Stimulated activated CD8-positive, alpha-beta memory T cell treated with anti-CD3 and anti-CD28 coated beads, Interleukin-2, amount 100 ng/mL, for 1 hour (primary cell): ENCODE data around the gene RAB25.
"Not testable (repeated sequence)": the region's sequence is repeated elsewhere in the genome, so short reads cannot be mapped to it uniquely, and the experiment has no call there.

Source experiments
- DNase-seq, 2 donors: peaks; one replicate each; pipeline ENCODE4 v3.0.0-alpha.2; 2020; ENCODE audit warnings: low read depth in 2 of 2

Gene RAB25

DNA sequence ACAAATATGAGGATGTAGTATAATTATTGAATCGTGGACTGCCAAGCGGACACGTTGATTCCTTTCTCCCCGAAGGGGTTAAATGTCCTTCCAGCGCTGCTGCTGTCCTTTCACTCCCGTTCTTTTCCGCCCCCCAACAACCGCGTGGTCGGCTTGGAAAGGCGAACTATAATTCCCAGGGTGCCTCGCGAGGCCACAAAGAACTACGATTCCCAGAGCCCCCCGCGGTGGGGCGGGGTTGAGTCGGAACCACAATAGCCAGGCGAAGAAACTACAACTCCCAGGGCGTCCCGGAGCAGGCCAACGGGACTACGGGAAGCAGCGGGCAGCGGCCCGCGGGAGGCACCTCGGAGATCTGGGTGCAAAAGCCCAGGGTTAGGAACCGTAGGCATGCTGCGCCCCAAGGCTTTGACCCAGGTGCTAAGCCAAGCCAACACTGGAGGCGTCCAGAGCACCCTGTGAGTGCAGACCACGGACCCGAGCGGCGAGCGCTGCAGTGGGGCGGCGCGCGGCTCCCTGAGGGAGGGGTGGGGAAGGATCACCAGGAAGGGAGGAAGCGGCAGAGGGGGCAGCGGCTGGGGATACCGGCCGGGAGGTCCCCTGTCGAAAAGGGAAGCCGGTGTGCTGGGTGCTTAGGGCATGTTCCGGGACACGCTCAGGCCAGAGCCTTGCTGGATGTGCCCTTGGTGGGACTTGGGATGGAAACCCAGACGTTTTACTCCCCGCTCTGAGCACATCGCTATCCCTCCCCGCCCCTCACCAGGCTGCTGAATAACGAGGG, 6.3 kb upstream of the RAB25 start, which contains the start of gene LAMTOR2:
Gene LAMTOR2, plus strand, starts transcription at position 283 of the 781 bp plus-strand sequence. Its CDS starts 108 bp downstream, at position 391.
- peak; percentile 90 for DNase-seq

DNA sequence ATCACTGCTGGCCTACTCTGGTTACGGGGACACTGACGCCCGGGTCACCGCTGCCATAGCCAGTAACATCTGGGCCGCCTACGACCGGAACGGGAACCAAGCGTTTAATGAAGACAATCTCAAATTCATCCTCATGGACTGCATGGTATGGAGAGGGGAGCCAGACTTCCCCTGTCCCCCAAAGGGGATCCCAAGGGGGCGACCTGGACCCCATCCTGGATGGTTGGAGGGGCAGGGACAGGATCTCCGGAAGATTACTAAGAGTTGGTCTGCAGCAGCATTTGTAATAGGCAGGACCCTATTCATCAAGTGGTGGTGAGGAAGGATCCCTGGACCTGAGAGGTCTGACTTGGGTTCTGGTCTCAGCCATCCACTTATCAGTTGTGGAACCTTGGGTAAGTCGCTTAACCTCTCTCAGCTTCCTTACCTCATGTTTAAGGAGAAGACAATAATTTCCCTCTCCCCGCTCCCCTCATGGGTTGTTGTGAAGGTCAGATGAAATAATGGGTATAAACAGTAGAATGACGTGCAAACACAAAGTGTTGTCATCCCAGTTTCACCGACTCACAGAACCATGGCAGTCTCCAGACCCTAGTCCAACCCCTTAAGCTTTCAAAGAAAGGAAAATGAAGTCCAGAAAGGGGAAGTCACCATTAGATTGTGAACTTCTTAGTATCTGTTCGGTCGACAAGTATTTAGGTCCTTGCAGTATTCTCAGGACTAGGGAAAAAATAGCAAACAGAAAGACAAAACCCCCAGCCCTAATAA, 5.5 kb upstream of the RAB25 start:
- no peak for DNase-seq

DNA sequence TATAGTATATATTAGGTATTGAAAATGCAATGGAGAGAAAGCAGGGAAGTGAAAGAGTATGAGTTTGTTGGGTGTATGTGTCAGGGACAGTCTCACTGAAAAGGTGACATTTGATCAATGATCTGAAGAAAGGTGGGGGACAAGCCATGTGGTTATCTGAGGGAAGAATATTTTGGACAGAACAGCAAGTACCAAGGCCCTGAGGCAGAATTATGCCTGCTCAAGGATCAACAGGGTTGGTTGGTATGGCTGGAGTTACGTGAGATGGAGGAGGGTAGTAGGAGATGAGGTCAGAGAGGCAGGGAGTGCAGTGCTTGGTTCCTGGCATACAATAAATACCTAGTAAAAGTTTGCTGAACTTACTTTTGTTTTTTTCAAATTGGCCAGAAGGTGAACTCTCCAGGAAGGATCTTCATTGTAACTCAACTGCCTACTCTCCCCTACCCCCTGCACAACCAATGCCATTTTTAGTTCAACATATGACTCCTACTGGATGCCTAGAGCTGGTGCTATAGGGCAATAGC, 4.6 kb upstream of the RAB25 start:
- no peak for DNase-seq

DNA sequence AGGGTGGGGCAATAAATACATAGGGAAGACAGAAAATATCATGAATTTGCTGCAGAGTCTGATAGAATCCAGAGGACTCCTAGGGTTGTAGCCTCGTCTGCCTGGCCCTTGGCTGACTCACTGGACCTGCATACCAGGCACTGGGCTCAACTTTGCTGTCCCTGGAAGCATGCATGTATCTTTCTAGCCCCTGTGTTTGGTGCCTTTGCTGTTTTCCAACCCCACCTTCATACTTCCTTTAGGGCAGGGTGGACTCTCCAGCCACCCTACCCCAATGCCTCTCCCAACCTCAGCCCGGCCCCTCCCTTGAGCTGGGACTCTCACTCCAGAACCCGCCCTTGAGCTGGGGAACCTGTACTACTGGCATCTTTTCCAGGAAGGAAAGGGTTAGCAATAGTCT, 1.2 kb downstream of the RAB25 start:
- DNase-seq: no peak

DNA sequence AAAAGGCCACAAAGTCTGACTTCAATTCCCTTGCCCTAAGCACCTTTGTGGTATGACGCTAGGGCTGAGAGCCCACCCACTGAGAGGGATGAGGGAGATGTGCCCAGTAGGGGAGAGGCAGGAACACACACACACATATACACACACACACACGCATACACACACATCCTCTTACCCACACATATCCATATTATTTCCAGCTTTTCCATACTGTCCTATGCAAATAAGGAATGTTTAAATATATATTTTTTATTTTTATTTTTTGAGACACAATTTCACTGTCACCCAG, 3.0 kb downstream of the RAB25 start:
- no peak for DNase-seq

GRCh38 chr1:156064615-156065014, 3.7 kb downstream of the RAB25 start:
- no peak for DNase-seq

DNA sequence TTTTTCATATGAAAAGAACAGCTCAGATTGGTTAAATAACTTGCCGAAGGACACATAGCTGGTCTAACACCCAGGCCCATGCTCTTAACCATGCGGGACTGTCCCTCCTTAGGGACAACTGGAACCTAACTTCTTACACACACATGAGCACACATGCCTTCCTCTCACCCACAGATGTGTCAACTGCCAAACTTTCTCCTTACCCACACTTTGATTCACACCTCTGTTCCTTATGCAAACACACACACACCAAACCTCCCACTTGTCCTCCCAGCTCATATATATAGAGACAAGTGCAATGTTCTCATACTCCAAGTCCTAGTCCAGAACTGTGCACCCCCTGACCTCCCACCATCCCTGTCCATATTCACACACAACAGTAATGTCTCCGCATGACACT, 4.3 kb downstream of the RAB25 start:
- DNase-seq: no peak

- no peak for DNase-seq
Measured at GRCh38 chr1:156065871-156066270, 4.9 kb downstream of the RAB25 start.

- no peak for DNase-seq
Measured at GRCh38 chr1:156067262-156067661, 6.3 kb downstream of the RAB25 start.

DNA sequence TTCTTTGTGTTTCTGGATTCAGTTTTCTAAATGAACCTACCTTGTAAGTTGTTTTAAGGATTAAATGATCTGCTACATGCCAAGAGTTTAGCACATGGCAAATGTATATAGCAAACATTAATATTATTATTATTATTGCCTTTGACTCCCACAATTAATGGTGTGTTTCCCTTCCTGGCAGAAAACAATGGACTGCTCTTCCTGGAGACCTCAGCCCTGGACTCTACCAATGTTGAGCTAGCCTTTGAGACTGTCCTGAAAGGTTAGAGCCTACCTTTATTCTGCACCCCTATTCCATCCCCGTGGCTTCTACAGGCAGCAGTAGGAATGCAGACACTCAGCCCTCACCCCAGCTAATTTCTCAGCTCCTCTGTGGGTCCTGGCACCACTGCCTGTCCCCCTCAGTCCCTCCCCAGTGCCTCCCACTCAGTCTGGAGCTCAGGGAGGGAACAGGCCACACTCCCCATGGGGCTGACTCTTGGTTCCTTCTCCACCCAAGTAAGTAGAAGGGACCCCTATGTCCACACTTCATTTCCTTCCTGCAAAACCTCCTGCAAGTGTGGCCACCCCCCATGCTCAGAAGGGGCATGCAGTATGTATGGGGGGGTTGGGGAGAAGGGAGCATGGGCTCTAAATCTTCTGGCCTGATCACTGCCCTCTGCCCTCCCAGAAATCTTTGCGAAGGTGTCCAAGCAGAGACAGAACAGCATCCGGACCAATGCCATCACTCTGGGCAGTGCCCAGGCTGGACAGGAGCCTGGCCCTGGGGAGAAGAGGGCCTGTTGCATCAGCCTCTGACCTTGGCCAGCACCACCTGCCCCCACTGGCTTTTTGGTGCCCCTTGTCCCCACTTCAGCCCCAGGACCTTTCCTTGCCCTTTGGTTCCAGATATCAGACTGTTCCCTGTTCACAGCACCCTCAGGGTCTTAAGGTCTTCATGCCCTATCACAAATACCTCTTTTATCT, 8.8 kb downstream of the RAB25 start:
- DNase-seq: no peak

DNA sequence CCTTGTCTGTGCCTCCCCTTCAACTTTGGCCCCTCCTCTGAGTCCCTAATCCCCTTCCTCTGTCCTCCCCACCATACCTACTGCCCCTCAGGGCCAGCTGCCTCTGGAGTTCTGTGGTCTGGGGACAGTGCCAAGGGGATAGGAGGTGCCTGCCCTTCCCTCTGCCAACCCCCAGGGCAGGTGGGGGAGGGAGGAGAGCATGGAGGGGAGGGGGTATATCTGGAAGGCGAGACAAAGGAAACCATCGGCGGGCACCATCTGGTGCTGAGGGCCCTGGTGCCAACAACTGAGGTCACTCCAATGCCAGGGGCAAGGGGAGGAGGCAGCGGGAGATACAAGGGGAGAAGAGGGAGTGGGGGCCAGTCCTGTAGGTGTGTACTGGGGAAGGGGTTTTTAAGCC, 9.6 kb downstream of the RAB25 start:
- DNase-seq: no peak

DNA sequence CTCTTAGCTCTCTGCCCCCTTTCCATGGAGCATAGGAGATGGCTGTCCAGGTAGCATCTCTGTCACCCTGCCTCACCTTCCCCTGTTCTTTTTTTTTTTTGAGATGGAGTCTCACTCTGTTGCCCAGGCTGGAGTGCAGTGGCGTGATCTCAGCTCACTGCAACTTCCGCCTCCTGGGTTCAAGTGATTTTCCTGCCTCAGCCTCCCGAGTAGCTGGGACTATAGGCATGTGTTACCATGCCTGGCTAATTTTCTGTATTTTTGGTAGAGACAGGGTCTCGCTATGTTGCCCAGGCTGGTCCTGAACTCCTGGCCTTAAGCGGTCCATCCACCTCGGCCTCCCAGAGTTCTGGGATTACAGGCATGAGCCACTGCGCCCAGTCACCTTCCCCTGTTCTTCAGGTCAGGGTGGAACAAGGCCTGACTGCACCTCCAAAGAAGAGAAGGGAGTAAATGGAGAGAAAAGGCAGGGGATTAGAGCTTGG, 10.4 kb downstream of the RAB25 start:
- not testable (repeated sequence) for DNase-seq

DNA sequence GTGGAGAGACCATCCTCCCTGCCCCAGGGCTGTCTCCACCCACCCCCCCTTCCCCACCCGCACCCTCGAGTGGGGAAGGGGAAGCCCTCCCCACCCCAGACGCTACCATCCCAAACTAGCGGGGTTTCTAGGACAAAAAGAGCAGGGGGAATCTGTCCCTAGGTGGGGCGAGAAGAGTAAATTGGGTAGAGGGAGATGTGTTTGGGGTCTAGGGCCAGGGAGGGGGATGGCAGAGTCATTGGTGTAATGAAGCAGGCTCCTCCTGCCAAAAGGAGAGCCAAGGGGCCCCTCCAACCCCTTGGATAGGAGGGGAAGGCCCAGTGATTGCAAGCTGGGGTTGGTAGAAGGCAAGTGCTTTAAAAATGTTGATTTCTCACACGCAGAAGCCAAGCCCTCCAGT, 11.3 kb downstream of the RAB25 start:
- no peak for DNase-seq

- no peak for DNase-seq
Measured at GRCh38 chr1:156073110-156073687, 12.2 kb downstream of the RAB25 start.

DNA sequence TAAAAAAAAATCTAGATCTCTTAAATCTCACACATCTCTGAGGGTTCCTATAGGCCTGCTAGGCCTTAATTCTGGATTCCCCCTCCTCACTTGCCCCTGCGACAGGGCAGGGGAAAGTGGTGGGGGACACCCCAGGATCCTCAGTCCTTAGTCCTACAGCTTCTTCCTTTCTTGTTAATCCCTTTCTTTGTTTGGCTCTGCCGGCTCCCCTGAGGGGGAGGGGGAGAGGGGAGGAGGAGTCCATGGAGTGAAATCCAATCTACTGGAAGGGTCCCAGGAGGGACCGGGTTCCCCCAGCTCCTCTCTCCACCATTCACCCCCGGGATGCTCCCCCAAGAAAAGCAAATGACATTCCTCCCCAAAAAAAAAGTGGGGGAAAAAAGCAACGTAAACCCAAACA, 12.8 kb downstream of the RAB25 start:
- no peak for DNase-seq

DNA sequence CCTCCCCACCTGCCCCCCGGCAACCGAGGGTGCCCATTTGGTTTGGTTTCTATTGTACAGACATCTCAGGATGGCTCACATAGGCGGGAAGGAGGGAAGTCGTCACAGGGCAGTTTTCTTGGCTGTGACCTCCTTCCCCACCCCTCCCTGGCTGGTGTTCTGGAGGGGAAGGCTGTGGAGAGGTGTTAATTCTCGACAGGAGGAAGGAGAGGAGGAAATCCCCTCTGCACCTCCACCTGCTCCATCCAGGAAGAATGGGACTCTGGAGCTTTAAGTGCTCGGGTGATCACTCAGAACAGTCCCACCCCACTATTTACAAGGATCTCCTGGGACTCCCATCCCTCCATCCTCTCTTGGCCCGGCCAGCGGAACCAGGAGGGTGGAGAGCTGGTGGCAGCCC, 13.7 kb downstream of the RAB25 start:
- DNase-seq: no peak

- no peak for DNase-seq
Measured at GRCh38 chr1:156075162-156075561, 14.2 kb downstream of the RAB25 start.

GRCh38 chr1:156075775-156076204, 14.8 kb downstream of the RAB25 start:
- DNase-seq: no peak

DNA sequence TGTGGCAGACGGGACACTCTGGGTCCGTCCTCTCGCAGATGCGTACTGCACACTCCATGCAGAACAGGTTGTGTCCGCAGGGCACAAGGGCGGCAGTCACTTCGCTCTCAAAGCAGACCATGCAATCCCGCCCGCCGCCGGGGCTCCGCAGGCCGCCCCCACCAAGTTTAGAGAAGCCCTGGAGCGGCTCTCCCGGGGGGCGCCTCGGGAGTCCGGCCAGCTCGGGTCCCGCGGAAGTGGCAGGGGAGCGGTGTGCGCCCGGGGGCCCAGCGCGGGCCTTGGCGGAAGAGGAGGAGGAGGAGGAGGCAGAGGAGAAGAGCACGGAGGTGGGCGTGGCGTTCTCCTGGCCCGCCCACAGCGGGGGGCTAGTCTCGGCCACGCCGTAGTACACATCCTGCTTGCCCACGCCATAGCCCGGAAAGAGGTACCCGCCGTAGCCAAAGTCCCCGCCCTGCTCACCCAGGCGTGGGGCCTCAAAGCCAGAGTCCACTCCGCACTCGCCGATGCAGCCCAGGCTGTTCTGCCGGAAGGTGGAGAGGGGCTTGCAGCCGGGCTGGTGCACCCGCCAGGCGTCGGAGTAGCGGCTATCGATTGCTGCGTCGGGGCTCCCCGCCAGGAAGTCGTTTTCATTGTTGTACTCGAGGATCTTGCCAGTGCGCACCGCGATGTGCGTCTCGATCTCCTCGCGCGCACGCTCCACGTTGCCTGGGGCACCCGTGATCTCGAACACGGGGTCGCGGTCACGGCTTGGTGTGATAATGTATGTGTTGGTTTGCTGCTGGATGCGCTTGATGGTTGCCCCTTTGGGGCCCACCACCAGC, 15.9 kb downstream of the RAB25 start:
- DNase-seq: no peak

GRCh38 chr1:156077430-156077760, 16.4 kb downstream of the RAB25 start:
- DNase-seq: no peak

- no peak for DNase-seq
Measured at GRCh38 chr1:156078728-156079127, 17.8 kb downstream of the RAB25 start.
